ENCODE measurements around the gene KAT8. TPM values are rescaled to one million over a fixed set of nuclear protein-coding genes. Genes with fewer than 3 reads are reported as not detected.

The KAT8 gene
- total RNA-seq, 2 experiments from 2014 or later: 86.9 to 95.3 TPM

DNA sequence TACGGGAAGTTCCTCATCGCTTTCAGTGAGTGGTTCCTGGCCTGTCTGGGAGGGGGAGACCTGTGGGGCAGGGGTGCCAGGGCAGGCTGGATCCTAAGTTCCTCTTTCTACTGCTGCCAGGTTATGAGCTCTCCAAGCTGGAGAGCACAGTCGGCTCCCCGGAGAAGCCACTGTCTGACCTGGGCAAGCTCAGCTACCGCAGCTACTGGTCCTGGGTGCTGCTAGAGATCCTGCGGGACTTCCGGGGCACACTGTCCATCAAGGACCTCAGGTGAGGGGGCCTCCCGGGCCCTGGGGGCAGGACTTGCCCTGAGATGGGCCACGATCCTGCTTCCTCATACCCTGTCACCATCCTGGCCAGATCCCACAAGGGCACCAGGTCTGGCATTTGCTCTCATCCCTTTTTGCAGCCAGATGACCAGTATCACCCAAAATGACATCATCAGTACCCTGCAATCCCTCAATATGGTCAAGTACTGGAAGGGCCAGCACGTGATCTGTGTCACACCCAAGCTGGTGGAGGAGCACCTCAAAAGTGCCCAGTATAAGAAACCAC, 12.9 kb downstream of the KAT8 start:
- Histone ChIP-seq H3K36me3 (ENCODE audit: insufficient read depth, low read length) (peaks cover 41% of the 10 kb centered on the region), H3K27ac (ENCODE audit: low read depth, low read length, poor library complexity, severe bottlenecking) (no peak overlapping the region), H3K4me3 (ENCODE audit: low read depth, low read length, poor library complexity, severe bottlenecking) (no peak overlapping the region), H3K9me3 (ENCODE audit: low read length) (no peaks in the 10 kb centered on the region), H3K9me2 (ENCODE audit: insufficient read depth, low read length) (no peaks in the 10 kb centered on the region), H4K20me1 (ENCODE audit: insufficient read depth, low read length) (no peaks in the 10 kb centered on the region), H3K79me2 (ENCODE audit: insufficient read depth, low read depth, low read length) (no peaks in the 10 kb centered on the region), H3K4me2 (ENCODE audit: low read length) (no peak overlapping the region), H2AFZ (ENCODE audit: low read length) (no peak overlapping the region), H3K4me1 (ENCODE audit: insufficient read depth, low read length, poor library complexity, severe bottlenecking) (no peaks in the 10 kb centered on the region)
- TSS peak; percentile 62 for BruUV-seq (replicated peaks)
- TF ChIP-seq, protein P1, sequence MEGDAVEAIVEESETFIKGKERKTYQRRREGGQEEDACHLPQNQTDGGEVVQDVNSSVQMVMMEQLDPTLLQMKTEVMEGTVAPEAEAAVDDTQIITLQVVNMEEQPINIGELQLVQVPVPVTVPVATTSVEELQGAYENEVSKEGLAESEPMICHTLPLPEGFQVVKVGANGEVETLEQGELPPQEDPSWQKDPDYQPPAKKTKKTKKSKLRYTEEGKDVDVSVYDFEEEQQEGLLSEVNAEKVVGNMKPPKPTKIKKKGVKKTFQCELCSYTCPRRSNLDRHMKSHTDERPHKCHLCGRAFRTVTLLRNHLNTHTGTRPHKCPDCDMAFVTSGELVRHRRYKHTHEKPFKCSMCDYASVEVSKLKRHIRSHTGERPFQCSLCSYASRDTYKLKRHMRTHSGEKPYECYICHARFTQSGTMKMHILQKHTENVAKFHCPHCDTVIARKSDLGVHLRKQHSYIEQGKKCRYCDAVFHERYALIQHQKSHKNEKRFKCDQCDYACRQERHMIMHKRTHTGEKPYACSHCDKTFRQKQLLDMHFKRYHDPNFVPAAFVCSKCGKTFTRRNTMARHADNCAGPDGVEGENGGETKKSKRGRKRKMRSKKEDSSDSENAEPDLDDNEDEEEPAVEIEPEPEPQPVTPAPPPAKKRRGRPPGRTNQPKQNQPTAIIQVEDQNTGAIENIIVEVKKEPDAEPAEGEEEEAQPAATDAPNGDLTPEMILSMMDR (conservative IDR thresholded peaks at IDR 0.05; ENCODE audit: low read length): no peak
- TF ChIP-seq EZH2phosphoT487 (IDR thresholded peaks at IDR 0.05; ENCODE audit: borderline replicate concordance, low read depth, low read length): no peak
- intact Hi-C loops (cut with micrococcal nuclease; ENCODE audit: unreplicated experiment): no loop called here
- ChIA-PET POLR2A (interaction anchor here (0.5 to 2.8 kb wide), 2 partner anchors 12 to 16 kb away, joined by 3 to 8 read pairs; partner anchors contain the start of gene KAT8), CTCF (ENCODE audit: unreplicated experiment) (no interaction called here)
- no peak for DNase-seq (ENCODE audit: low spot score)

DNA sequence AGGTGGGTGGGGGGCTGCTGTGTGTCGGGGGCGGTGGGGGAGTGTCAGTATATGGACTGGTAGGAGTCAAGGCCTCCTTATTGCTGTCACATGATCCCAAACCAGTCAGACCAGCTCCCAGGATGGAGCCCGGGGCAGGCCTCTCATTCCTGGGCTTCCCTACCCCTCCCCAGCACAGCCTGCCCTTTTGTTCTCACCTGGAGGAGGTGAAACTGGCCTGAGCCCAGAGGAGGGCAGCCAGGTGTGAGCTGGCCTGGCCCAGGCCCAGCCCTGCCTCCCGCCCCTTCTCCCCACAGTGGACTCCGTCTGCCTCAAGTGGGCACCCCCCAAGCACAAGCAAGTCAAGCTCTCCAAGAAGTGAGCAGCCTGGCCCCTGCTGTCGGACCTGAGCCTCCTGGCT, 13.4 kb downstream of the KAT8 start:
- H2AFZ ChIP-seq (ENCODE audit: low read length): no peak overlapping the region
- TF ChIP-seq, protein P1 (conservative IDR thresholded peaks at IDR 0.05; ENCODE audit: low read length): no peak
- TF ChIP-seq EZH2phosphoT487 (IDR thresholded peaks at IDR 0.05; ENCODE audit: borderline replicate concordance, low read depth, low read length): no peak
- POLR2A ChIA-PET: interaction anchor here (2.8 kb wide), 1 partner anchor 13 kb away, joined by 8 read pairs; the partner anchor contains the start of gene KAT8

DNA sequence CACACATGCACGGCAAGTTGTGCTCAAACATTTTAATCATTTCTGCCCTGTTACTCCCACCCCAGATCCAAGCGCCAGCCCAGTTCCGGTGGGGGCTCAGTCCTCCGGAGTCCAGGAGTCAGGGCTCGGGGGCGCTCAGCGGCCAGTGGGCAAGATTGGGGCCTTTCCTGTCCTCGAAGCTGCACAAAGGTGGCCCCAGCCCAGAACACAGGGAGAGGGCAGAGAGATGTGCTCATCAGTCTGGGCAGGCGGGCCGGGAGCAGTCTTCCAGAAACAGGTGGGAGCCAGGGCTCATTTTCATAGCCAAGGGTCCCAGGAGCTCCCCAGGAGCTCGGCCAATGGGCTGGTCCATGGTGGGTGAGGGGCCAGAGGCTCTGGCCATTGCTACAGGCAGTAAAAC, 14.0 kb downstream of the KAT8 start:
- Histone ChIP-seq H3K4me3 (ENCODE audit: low read depth, low read length, poor library complexity, severe bottlenecking) (no peak overlapping the region), H3K4me1 (ENCODE audit: insufficient read depth, low read length, poor library complexity, severe bottlenecking) (no peaks in the 10 kb centered on the region), H3K36me3 (ENCODE audit: insufficient read depth, low read length) (peaks cover 39% of the 10 kb centered on the region), H2AFZ (ENCODE audit: low read length) (no peak overlapping the region), H3K9me2 (ENCODE audit: insufficient read depth, low read length) (no peaks in the 10 kb centered on the region), H3K9me3 (ENCODE audit: low read length) (no peaks in the 10 kb centered on the region), H4K20me1 (ENCODE audit: insufficient read depth, low read length) (no peaks in the 10 kb centered on the region), H3K27ac (ENCODE audit: low read depth, low read length, poor library complexity, severe bottlenecking) (no peak overlapping the region), H3K79me2 (ENCODE audit: insufficient read depth, low read depth, low read length) (no peaks in the 10 kb centered on the region), H3K4me2 (ENCODE audit: low read length) (no peak overlapping the region)
- POLR2A ChIA-PET: interaction anchor here (2.8 kb wide), 1 partner anchor 13 kb away, joined by 8 read pairs; the partner anchor contains the start of gene KAT8
- CTCF ChIA-PET (ENCODE audit: unreplicated experiment): no interaction called here
- intact Hi-C loops (cut with micrococcal nuclease; ENCODE audit: unreplicated experiment): no loop called here
- DNase-seq (ENCODE audit: low spot score): no peak
- BruUV-seq (replicated peaks): no TSS peak
- TF ChIP-seq, protein P1 (conservative IDR thresholded peaks at IDR 0.05; ENCODE audit: low read length): no peak
- TF ChIP-seq EZH2phosphoT487 (IDR thresholded peaks at IDR 0.05; ENCODE audit: borderline replicate concordance, low read depth, low read length): no peak

More for the DNA sequence above, 13.4 kb downstream of the KAT8 start:
- Histone ChIP-seq H3K4me3 (ENCODE audit: low read depth, low read length, poor library complexity, severe bottlenecking) (no peak overlapping the region), H3K36me3 (ENCODE audit: insufficient read depth, low read length) (peaks cover 39% of the 10 kb centered on the region), H3K9me3 (ENCODE audit: low read length) (no peaks in the 10 kb centered on the region), H3K4me1 (ENCODE audit: insufficient read depth, low read length, poor library complexity, severe bottlenecking) (no peaks in the 10 kb centered on the region), H3K4me2 (ENCODE audit: low read length) (no peak overlapping the region), H4K20me1 (ENCODE audit: insufficient read depth, low read length) (no peaks in the 10 kb centered on the region), H3K79me2 (ENCODE audit: insufficient read depth, low read depth, low read length) (no peaks in the 10 kb centered on the region), H3K27ac (ENCODE audit: low read depth, low read length, poor library complexity, severe bottlenecking) (no peak overlapping the region), H3K9me2 (ENCODE audit: insufficient read depth, low read length) (no peaks in the 10 kb centered on the region)
- intact Hi-C loops (cut with micrococcal nuclease; ENCODE audit: unreplicated experiment): no loop called here
- BruUV-seq (replicated peaks): no TSS peak
- CTCF ChIA-PET (ENCODE audit: unreplicated experiment): no interaction called here
- no peak for DNase-seq (ENCODE audit: low spot score)
